Calu3 (cell line): ENCODE results near the gene CTF1. TPM values are rescaled to one million over a fixed set of nuclear protein-coding genes. Genes with fewer than 3 reads are reported as not detected.

Experiments used
- BruUV-seq: library from RNA; stranded (reverse); fragments of 400-500 nt; replicated peaks from 2 replicates; lab custom pipeline; 2021; lab: Mats Ljungman, UMichigan
- CTCF ChIA-PET: fragments of 300-600 bp; sonication (Branson Sonifier 250); formaldehyde crosslinking; loops from one replicate; lab custom pipeline; 2022; ENCODE audit warnings: antibody characterized with exemption; lab: Charles Lee
- DNase-seq: peaks from one replicate; pipeline ENCODE4 v3.0.0; 2022
- H3K27ac Mint-ChIP-seq: one replicate; pipeline ENCODE4 v1.8.0; 2022; ENCODE audit warnings: mixed read lengths; ENCODE audit not compliant: unreplicated experiment
- H3K27me3 Mint-ChIP-seq: one replicate; pipeline ENCODE4 v1.8.0; 2022; ENCODE audit warnings: mixed read lengths; ENCODE audit not compliant: unreplicated experiment
- H3K36me3 Mint-ChIP-seq: one replicate; pipeline ENCODE4 v1.8.0; 2022; ENCODE audit warnings: mild to moderate bottlenecking, moderate library complexity, mixed read lengths; ENCODE audit not compliant: insufficient read depth, unreplicated experiment
- H3K4me1 Mint-ChIP-seq: one replicate; pipeline ENCODE4 v1.8.0; 2022; ENCODE audit warnings: mild to moderate bottlenecking, low read depth, mixed read lengths; ENCODE audit not compliant: unreplicated experiment
- H3K4me3 Mint-ChIP-seq: one replicate; pipeline ENCODE4 v1.8.0; 2022; ENCODE audit warnings: mild to moderate bottlenecking, low read depth, moderate library complexity, mixed read lengths; ENCODE audit not compliant: unreplicated experiment
- H3K9me3 Mint-ChIP-seq: one replicate; pipeline ENCODE4 v1.8.0; 2022; ENCODE audit warnings: low read depth, mixed read lengths; ENCODE audit not compliant: unreplicated experiment
- intact Hi-C: fragments of 100-400 bp; cut with micrococcal nuclease; formaldehyde crosslinking; loops from one replicate; pipeline ENCODE4 v1.10.0; 2022; ENCODE audit not compliant: unreplicated experiment
- microRNA-seq: library from miRNA; unstranded; fragments of <30 nt; microRNA quantifications from one replicate; pipeline ENCODE4 v1.2.0, GENCODE V29; 2022
- total RNA-seq: library from RNA; stranded (reverse); gene quantifications from 2 replicates; pipeline ENCODE4 v1.2.3, GENCODE V29; 2022
- TF ChIP-seq, protein P1 (sequence below): fragments of 200-600 bp; IDR thresholded peaks from one replicate; pipeline ENCODE4 v1.8.0; 2022; ENCODE audit warnings: antibody characterized with exemption; ENCODE audit not compliant: unreplicated experiment

CTF1 gene
- total RNA-seq, 1 experiment from 2014 or later = 1.9 TPM

GRCh38 chr16:30953111-30953510 is 56.7 kb downstream of the CTF1 start:
- Mint-ChIP-seq H3K9me3 (no peaks in the 10 kb centered on the region), H3K4me3 (no peak overlapping the region), H3K36me3 (peaks cover 48% of the 10 kb centered on the region), H3K27ac (no peak overlapping the region), H3K27me3 (no peaks in the 10 kb centered on the region), H3K4me1 (peaks cover 19% of the 10 kb centered on the region)
- TF ChIP-seq, protein P1, sequence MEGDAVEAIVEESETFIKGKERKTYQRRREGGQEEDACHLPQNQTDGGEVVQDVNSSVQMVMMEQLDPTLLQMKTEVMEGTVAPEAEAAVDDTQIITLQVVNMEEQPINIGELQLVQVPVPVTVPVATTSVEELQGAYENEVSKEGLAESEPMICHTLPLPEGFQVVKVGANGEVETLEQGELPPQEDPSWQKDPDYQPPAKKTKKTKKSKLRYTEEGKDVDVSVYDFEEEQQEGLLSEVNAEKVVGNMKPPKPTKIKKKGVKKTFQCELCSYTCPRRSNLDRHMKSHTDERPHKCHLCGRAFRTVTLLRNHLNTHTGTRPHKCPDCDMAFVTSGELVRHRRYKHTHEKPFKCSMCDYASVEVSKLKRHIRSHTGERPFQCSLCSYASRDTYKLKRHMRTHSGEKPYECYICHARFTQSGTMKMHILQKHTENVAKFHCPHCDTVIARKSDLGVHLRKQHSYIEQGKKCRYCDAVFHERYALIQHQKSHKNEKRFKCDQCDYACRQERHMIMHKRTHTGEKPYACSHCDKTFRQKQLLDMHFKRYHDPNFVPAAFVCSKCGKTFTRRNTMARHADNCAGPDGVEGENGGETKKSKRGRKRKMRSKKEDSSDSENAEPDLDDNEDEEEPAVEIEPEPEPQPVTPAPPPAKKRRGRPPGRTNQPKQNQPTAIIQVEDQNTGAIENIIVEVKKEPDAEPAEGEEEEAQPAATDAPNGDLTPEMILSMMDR = no peak
- DNase-seq = no peak
- CTCF ChIA-PET = interaction anchor here (0.5 to 1.5 kb wide), 4 partner anchors 11 to 493 kb away, joined by 3 to 10 read pairs (median 4); no protein-coding TSS in a partner anchor
- no TSS peak for BruUV-seq
- intact Hi-C loops = loop anchor here (10.0 kb wide), 1 partner anchor 912 kb away; no protein-coding TSS in a partner anchor

Small RNA genes within 50 kb of the gene (microRNA-seq; reads per million reads assigned to microRNA genes)
- 1.8 reads per million for gene MIR4519
- gene MIR762 = not detected

Other genes starting within 250 kb of the CTF1 start
- 47.4 and 59.4 TPM in 2 replicates for gene PRR14, start 245.7 kb upstream of the CTF1 start, total RNA-seq
- gene FBRS, start 238.2 kb upstream of the CTF1 start, total RNA-seq = 113 and 114 TPM in 2 replicates
- gene SRCAP, start 197.4 kb upstream of the CTF1 start, total RNA-seq = 84.6 and 90.8 TPM in 2 replicates
- gene PHKG2, start 148.2 kb upstream of the CTF1 start, total RNA-seq = 66.7 and 72.8 TPM in 2 replicates
- gene CFAP119, start 134.6 kb upstream of the CTF1 start, total RNA-seq = 13.7 and 13.8 TPM in 2 replicates
- 130 and 136 TPM in 2 replicates for gene RNF40, start 134.3 kb upstream of the CTF1 start, total RNA-seq
- 29.9 and 32.6 TPM in 2 replicates for gene ZNF629, start 109.4 kb upstream of the CTF1 start, total RNA-seq
- gene BCL7C, start 2.5 kb upstream of the CTF1 start, total RNA-seq = 22.5 and 26.6 TPM in 2 replicates
- 43.2 and 45.7 TPM in 2 replicates for gene FBXL19, start 27.0 kb downstream of the CTF1 start, total RNA-seq
- 14.7 and 15.4 TPM in 2 replicates for gene ORAI3, start 52.5 kb downstream of the CTF1 start, total RNA-seq
- 28.8 and 30.5 TPM in 2 replicates for gene SETD1A, start 61.1 kb downstream of the CTF1 start, total RNA-seq
- 25.3 and 29.2 TPM in 2 replicates for gene HSD3B7, start 88.6 kb downstream of the CTF1 start, total RNA-seq
- 0.61 and 1.3 TPM in 2 replicates for gene STX1B, start 114.0 kb downstream of the CTF1 start, total RNA-seq
- gene STX4, start 136.9 kb downstream of the CTF1 start, total RNA-seq = 100 and 104 TPM in 2 replicates
- 12.5 and 13.0 TPM in 2 replicates for gene ZNF668, start 177.6 kb downstream of the CTF1 start, total RNA-seq
- 34.4 and 34.9 TPM in 2 replicates for gene ZNF646, start 177.8 kb downstream of the CTF1 start, total RNA-seq
- gene PRSS53, start 192.3 kb downstream of the CTF1 start, total RNA-seq = 4.6 and 7.0 TPM in 2 replicates
- 80.1 and 86.8 TPM in 2 replicates for gene VKORC1, start 198.2 kb downstream of the CTF1 start, total RNA-seq
- 49.3 and 52.0 TPM in 2 replicates for gene BCKDK, start 211.8 kb downstream of the CTF1 start, total RNA-seq
- gene KAT8, start 221.1 kb downstream of the CTF1 start, total RNA-seq = 66.6 and 69.9 TPM in 2 replicates
- 108 and 138 TPM in 2 replicates for gene PRSS8, start 239.1 kb downstream of the CTF1 start, total RNA-seq